Panc1 (cell line): ENCODE measurements around the gene CD48. TPM values are rescaled to one million over a fixed set of nuclear protein-coding genes. Genes with fewer than 3 reads are reported as not detected.

Experiments
- ATAC-seq: fragments of 200-7000 bp; cut with Tn5 transposase; 2 replicates; pipeline ENCODE4 v1.9.1; 2020; ENCODE audit warnings: mild to moderate bottlenecking, moderate library complexity
- BruUV-seq: library from RNA; stranded (reverse); fragments of 400-500 nt; replicated peaks from 2 replicates; lab custom pipeline; 2021; lab: Mats Ljungman, UMichigan
- CTCF ChIA-PET: fragments of 300-600 bp; sonication (Branson Sonifier 250); formaldehyde crosslinking; loops from one replicate; lab custom pipeline; 2022; ENCODE audit warnings: antibody characterized with exemption; lab: Charles Lee
- POLR2A ChIA-PET: fragments of 300-600 bp; sonication (Branson Sonifier 250); formaldehyde crosslinking; loops from one replicate; lab custom pipeline; 2022; ENCODE audit warnings: antibody characterized with exemption; lab: Charles Lee
- DNase-seq: peaks from one replicate; pipeline ENCODE4 v3.0.0-alpha.2; 2010; ENCODE audit warnings: low read depth, low spot score
- H3K27ac ChIP-seq: 2 replicates; pipeline ENCODE4 v1.5.1; 2011; ENCODE audit warnings: mild to moderate bottlenecking, low read length, inconsistent platforms
- H3K27me3 ChIP-seq: fragments of 200-500 bp; sonication (Bioruptor generic); 2 replicates; pipeline ENCODE4 v1.6.0; 2014; ENCODE audit warnings: low read length, inconsistent platforms; ENCODE audit not compliant: control insufficient read depth, insufficient read depth
- H3K36me3 ChIP-seq: fragments of 200-500 bp; sonication (Bioruptor generic); 2 replicates; pipeline ENCODE4 v1.5.1; 2014; ENCODE audit warnings: inconsistent platforms, mild to moderate bottlenecking, low read length, moderate library complexity; ENCODE audit not compliant: control insufficient read depth, insufficient read depth
- H3K4me1 ChIP-seq: 2 replicates; pipeline ENCODE4 v1.5.1; 2011; ENCODE audit warnings: inconsistent platforms, mild to moderate bottlenecking, low read length, moderate library complexity; ENCODE audit not compliant: control insufficient read depth, insufficient read depth
- H3K4me3 ChIP-seq, 2 experiments: 2 replicates each; pipeline ENCODE4 v1.5.1; 2011 to 2012; ENCODE audit warnings: low read depth in 2 of 2, low read length in 2 of 2, mild to moderate bottlenecking in 2 of 2, inconsistent platforms in 1 of 2, moderate library complexity in 1 of 2
- H3K9me3 ChIP-seq: fragments of 200-500 bp; sonication (Bioruptor generic); 2 replicates; pipeline ENCODE4 v1.5.1; 2014; ENCODE audit warnings: low read depth, mild to moderate bottlenecking, inconsistent platforms, low read length, moderate library complexity; ENCODE audit not compliant: control insufficient read depth, insufficient read depth
- POLR2AphosphoS5 ChIP-seq: IDR thresholded peaks from 2 replicates; pipeline ENCODE4 v1.6.1; 2012; ENCODE audit warnings: mild to moderate bottlenecking, low read depth, low read length, moderate library complexity
- SIN3A ChIP-seq: IDR thresholded peaks from 2 replicates; pipeline ENCODE4 v1.6.1; 2012; ENCODE audit warnings: low read depth, mild to moderate bottlenecking, low read length, moderate library complexity, borderline replicate concordance; ENCODE audit not compliant: insufficient read depth
- TCF7L2 ChIP-seq: IDR thresholded peaks from 2 replicates; pipeline ENCODE4 v1.6.1; 2011; ENCODE audit warnings: mild to moderate bottlenecking, low read depth, low read length, inconsistent platforms
- in situ Hi-C: cut with HindIII; loops from 2 replicates; pipeline ENCODE4 v1.10.0; 2016; ENCODE audit warnings: low sequenced_read_pairs, low pct_unique_long_range_greater_than_20kb
- intact Hi-C: fragments of 100-400 bp; cut with micrococcal nuclease; formaldehyde crosslinking; loops from one replicate; pipeline ENCODE4 v1.10.0; 2022; ENCODE audit not compliant: unreplicated experiment
- total RNA-seq: library from RNA; stranded (reverse); gene quantifications from one replicate; pipeline ENCODE4 v1.2.1, GENCODE V29; 2021; ENCODE audit not compliant: unreplicated experiment
- TF ChIP-seq, protein P1 (sequence below): fragments of 450-650 bp; IDR thresholded peaks from 2 replicates; pipeline ENCODE4 v1.5.1; 2017; ENCODE audit warnings: mild to moderate bottlenecking
- TF ChIP-seq, protein P2 (sequence below), 2 experiments: IDR thresholded peaks; 2 replicates each; pipeline ENCODE4 v1.6.1; 2011 to 2012; ENCODE audit warnings: low read depth in 2 of 2, control low read depth in 1 of 2, low read length in 1 of 2, mild to moderate bottlenecking in 1 of 2, moderate library complexity in 1 of 2; ENCODE audit not compliant: insufficient read depth in 1 of 2

Gene CD48
- total RNA-seq, 1 experiment from 2014 or later = 0.67 TPM

DNA sequence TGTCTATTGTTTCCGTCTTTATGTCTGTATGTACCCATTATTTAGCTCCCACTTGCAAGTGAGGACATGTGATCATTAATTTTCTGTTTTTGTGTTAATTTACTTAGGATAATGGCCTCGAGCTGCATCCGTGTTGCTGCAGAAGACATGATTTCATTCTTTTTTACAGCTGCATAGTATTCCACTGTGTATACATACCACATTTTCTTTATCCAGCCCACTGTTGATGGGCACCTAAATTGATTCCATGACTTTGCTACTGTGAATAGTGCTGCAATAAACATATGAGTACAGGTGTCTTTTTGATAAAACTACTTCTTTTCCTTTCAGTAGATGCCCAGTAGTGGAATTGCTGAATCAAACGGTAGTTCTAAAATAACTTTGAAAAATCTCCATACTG lies 52.1 kb downstream of the CD48 start:
- BruUV-seq = no TSS peak

DNA sequence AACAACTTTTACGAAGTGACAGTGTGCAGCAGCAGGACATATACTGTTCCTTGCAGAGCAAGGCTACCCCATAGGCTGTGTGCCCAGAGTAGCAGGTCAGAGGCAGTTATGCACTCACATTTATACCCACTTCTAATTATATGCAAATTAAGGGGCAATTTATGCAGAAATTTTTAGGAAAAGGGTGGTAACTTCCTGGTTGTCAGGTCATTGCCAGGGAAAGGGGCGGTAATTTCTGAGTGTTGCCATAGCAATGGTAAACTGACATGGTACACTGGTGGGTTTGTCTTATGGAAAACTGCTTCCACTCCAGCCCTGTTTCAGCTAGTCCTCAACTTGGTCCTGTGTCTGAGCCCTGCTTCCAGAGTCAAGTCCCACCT lies 52.8 kb downstream of the CD48 start:
- in situ Hi-C loops = no loop called here
- intact Hi-C loops = no loop called here
- Histone ChIP-seq H3K4me3 (no peak overlapping the region), H3K9me3 (no peaks in the 10 kb centered on the region), H3K27me3 (no peaks in the 10 kb centered on the region; the same call in none of the 2 replicates), H3K36me3 (no peaks in the 10 kb centered on the region), H3K27ac (no peak overlapping the region), H3K4me1 (no peaks in the 10 kb centered on the region)
- POLR2A ChIA-PET = no interaction called here
- BruUV-seq = no TSS peak
- CTCF ChIA-PET = no interaction called here
- ATAC-seq (no peak), DNase-seq (no peak)
- TF ChIP-seq POLR2AphosphoS5 (no peak), SIN3A (no peak), TCF7L2 (no peak)
- TF ChIP-seq, protein P1, sequence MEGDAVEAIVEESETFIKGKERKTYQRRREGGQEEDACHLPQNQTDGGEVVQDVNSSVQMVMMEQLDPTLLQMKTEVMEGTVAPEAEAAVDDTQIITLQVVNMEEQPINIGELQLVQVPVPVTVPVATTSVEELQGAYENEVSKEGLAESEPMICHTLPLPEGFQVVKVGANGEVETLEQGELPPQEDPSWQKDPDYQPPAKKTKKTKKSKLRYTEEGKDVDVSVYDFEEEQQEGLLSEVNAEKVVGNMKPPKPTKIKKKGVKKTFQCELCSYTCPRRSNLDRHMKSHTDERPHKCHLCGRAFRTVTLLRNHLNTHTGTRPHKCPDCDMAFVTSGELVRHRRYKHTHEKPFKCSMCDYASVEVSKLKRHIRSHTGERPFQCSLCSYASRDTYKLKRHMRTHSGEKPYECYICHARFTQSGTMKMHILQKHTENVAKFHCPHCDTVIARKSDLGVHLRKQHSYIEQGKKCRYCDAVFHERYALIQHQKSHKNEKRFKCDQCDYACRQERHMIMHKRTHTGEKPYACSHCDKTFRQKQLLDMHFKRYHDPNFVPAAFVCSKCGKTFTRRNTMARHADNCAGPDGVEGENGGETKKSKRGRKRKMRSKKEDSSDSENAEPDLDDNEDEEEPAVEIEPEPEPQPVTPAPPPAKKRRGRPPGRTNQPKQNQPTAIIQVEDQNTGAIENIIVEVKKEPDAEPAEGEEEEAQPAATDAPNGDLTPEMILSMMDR = no peak
- TF ChIP-seq, protein P2, sequence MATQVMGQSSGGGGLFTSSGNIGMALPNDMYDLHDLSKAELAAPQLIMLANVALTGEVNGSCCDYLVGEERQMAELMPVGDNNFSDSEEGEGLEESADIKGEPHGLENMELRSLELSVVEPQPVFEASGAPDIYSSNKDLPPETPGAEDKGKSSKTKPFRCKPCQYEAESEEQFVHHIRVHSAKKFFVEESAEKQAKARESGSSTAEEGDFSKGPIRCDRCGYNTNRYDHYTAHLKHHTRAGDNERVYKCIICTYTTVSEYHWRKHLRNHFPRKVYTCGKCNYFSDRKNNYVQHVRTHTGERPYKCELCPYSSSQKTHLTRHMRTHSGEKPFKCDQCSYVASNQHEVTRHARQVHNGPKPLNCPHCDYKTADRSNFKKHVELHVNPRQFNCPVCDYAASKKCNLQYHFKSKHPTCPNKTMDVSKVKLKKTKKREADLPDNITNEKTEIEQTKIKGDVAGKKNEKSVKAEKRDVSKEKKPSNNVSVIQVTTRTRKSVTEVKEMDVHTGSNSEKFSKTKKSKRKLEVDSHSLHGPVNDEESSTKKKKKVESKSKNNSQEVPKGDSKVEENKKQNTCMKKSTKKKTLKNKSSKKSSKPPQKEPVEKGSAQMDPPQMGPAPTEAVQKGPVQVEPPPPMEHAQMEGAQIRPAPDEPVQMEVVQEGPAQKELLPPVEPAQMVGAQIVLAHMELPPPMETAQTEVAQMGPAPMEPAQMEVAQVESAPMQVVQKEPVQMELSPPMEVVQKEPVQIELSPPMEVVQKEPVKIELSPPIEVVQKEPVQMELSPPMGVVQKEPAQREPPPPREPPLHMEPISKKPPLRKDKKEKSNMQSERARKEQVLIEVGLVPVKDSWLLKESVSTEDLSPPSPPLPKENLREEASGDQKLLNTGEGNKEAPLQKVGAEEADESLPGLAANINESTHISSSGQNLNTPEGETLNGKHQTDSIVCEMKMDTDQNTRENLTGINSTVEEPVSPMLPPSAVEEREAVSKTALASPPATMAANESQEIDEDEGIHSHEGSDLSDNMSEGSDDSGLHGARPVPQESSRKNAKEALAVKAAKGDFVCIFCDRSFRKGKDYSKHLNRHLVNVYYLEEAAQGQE (IDR thresholded peaks at IDR 0.05; ENCODE audit: insufficient read depth in 1 of 2, low read depth in 2 of 2, low read length in 1 of 2) = no peak

More for the DNA sequence above, 52.1 kb downstream of the CD48 start:
- H3K27ac ChIP-seq = no peak overlapping the region
- ATAC-seq (no peak), DNase-seq (no peak)
- ChIA-PET CTCF (no interaction called here), POLR2A (no interaction called here)
- no peak overlapping the region for H3K4me3 ChIP-seq
- H3K36me3 ChIP-seq = no peaks in the 10 kb centered on the region
- in situ Hi-C loops = no loop called here
- H3K27me3 ChIP-seq = no peaks in the 10 kb centered on the region; the same call in none of the 2 replicates
- intact Hi-C loops = no loop called here
- H3K9me3 ChIP-seq = no peaks in the 10 kb centered on the region
- no peaks in the 10 kb centered on the region for H3K4me1 ChIP-seq
- TF ChIP-seq SIN3A (no peak), TCF7L2 (no peak), POLR2AphosphoS5 (no peak)
- TF ChIP-seq, protein P1 = no peak
- TF ChIP-seq, protein P2 (IDR thresholded peaks at IDR 0.05; ENCODE audit: insufficient read depth in 1 of 2, low read depth in 2 of 2, low read length in 1 of 2) = no peak
